HEK293 (cell line): Measurements from ENCODE around the gene DNAJC12.

Experiments used
- ATF2 ChIP-seq: fragments of 450-650 bp; formaldehyde crosslinking; IDR thresholded peaks from 2 replicates; pipeline ENCODE4 v1.5.1; 2016; ENCODE audit warnings: missing biosample characterization, missing genetic modification characterization, low read depth
- EGR2 ChIP-seq: fragments of 450-650 bp; formaldehyde crosslinking; IDR thresholded peaks from 2 replicates; pipeline ENCODE4 v1.5.1; 2016; ENCODE audit warnings: low read depth, missing biosample characterization, missing genetic modification characterization
- OSR2 ChIP-seq: fragments of 450-650 bp; formaldehyde crosslinking; IDR thresholded peaks from 2 replicates; pipeline ENCODE4 v1.5.1; 2016; ENCODE audit warnings: missing biosample characterization, missing genetic modification characterization
- TCF7L2 ChIP-seq: IDR thresholded peaks from 2 replicates; pipeline ENCODE4 v1.6.1; 2011; ENCODE audit warnings: low read depth, mild to moderate bottlenecking, inconsistent platforms, low read length, moderate library complexity, borderline replicate concordance
- ZFP3 ChIP-seq: fragments of 450-650 bp; formaldehyde crosslinking; IDR thresholded peaks from 2 replicates; pipeline ENCODE4 v1.5.1; 2016; ENCODE audit warnings: low read depth, missing biosample characterization, missing genetic modification characterization
- ZFP37 ChIP-seq: fragments of 450-650 bp; formaldehyde crosslinking; IDR thresholded peaks from 2 replicates; pipeline ENCODE4 v1.5.1; 2016; ENCODE audit warnings: missing biosample characterization, missing genetic modification characterization
- ZFP41 ChIP-seq: fragments of 450-650 bp; formaldehyde crosslinking; IDR thresholded peaks from 2 replicates; pipeline ENCODE4 v1.5.1; 2016; ENCODE audit warnings: missing biosample characterization, missing genetic modification characterization, borderline replicate concordance
- ZFP69B ChIP-seq: fragments of 450-650 bp; formaldehyde crosslinking; IDR thresholded peaks from 2 replicates; pipeline ENCODE4 v1.5.1; 2016; ENCODE audit warnings: missing biosample characterization, missing genetic modification characterization
- ZNF132 ChIP-seq: fragments of 450-650 bp; formaldehyde crosslinking; IDR thresholded peaks from 2 replicates; pipeline ENCODE4 v1.5.1; 2017; ENCODE audit warnings: missing biosample characterization, missing genetic modification characterization, borderline replicate concordance
- ZNF16 ChIP-seq: fragments of 450-650 bp; formaldehyde crosslinking; IDR thresholded peaks from 2 replicates; pipeline ENCODE4 v1.5.1; 2016; ENCODE audit warnings: low read depth, missing biosample characterization, missing genetic modification characterization
- ZNF169 ChIP-seq: fragments of 450-650 bp; formaldehyde crosslinking; IDR thresholded peaks from 2 replicates; pipeline ENCODE4 v1.5.1; 2016; ENCODE audit warnings: missing biosample characterization, missing genetic modification characterization
- ZNF202 ChIP-seq: fragments of 450-650 bp; formaldehyde crosslinking; IDR thresholded peaks from 2 replicates; pipeline ENCODE4 v1.5.1; 2016; ENCODE audit warnings: missing biosample characterization, missing genetic modification characterization, borderline replicate concordance
- ZNF362 ChIP-seq: fragments of 450-650 bp; formaldehyde crosslinking; IDR thresholded peaks from 2 replicates; pipeline ENCODE4 v1.5.1; 2016; ENCODE audit warnings: missing biosample characterization, missing genetic modification characterization
- ZNF37A ChIP-seq: fragments of 450-650 bp; IDR thresholded peaks from 2 replicates; pipeline ENCODE4 v1.5.1; 2018; ENCODE audit warnings: missing biosample characterization, missing genetic modification characterization
- ZNF580 ChIP-seq: fragments of 450-650 bp; formaldehyde crosslinking; IDR thresholded peaks from 2 replicates; pipeline ENCODE4 v1.5.1; 2016; ENCODE audit warnings: missing biosample characterization, missing genetic modification characterization
- ZNF585B ChIP-seq: fragments of 450-650 bp; formaldehyde crosslinking; IDR thresholded peaks from 2 replicates; pipeline ENCODE4 v1.5.1; 2016; ENCODE audit warnings: missing biosample characterization, missing genetic modification characterization
- ZNF626 ChIP-seq: fragments of 450-650 bp; sonication (Bioruptor Pico); formaldehyde crosslinking; IDR thresholded peaks from 2 replicates; pipeline ENCODE4 v1.5.1; 2018; ENCODE audit warnings: missing biosample characterization, missing genetic modification characterization, inconsistent platforms
- ZNF660 ChIP-seq: fragments of 450-650 bp; IDR thresholded peaks from 2 replicates; pipeline ENCODE4 v1.5.1; 2018; ENCODE audit warnings: missing biosample characterization, mild to moderate bottlenecking, missing genetic modification characterization
- ZNF76 ChIP-seq: fragments of 450-650 bp; formaldehyde crosslinking; IDR thresholded peaks from 2 replicates; pipeline ENCODE4; 2016; ENCODE audit warnings: low read depth, missing biosample characterization, missing genetic modification characterization, borderline replicate concordance
- ZNF792 ChIP-seq: fragments of 450-650 bp; formaldehyde crosslinking; IDR thresholded peaks from 2 replicates; pipeline ENCODE4 v1.5.1; 2016; ENCODE audit warnings: missing biosample characterization, missing genetic modification characterization
- ZNF843 ChIP-seq: fragments of 450-650 bp; formaldehyde crosslinking; IDR thresholded peaks from 2 replicates; pipeline ENCODE4 v1.5.1; 2016; ENCODE audit warnings: missing biosample characterization, missing genetic modification characterization
- ZSCAN23 ChIP-seq: fragments of 450-650 bp; formaldehyde crosslinking; IDR thresholded peaks from 2 replicates; pipeline ENCODE4 v1.5.1; 2016; ENCODE audit warnings: missing biosample characterization, missing genetic modification characterization
- ZSCAN30 ChIP-seq: fragments of 450-650 bp; IDR thresholded peaks from 2 replicates; pipeline ENCODE4 v1.5.1; 2018; ENCODE audit warnings: missing biosample characterization, mild to moderate bottlenecking, missing genetic modification characterization, moderate library complexity
- ZXDB ChIP-seq: fragments of 450-650 bp; formaldehyde crosslinking; IDR thresholded peaks from 2 replicates; pipeline ENCODE4 v1.5.1; 2016; ENCODE audit warnings: missing biosample characterization, missing genetic modification characterization
- TF ChIP-seq, protein P1 (sequence below): fragments of 450-650 bp; formaldehyde crosslinking; IDR thresholded peaks from 2 replicates; pipeline ENCODE4 v1.5.1; 2016; ENCODE audit warnings: missing biosample characterization, missing genetic modification characterization
- TF ChIP-seq, protein P2 (sequence below): fragments of 450-650 bp; formaldehyde crosslinking; IDR thresholded peaks from 2 replicates; pipeline ENCODE4 v1.5.1; 2016; ENCODE audit warnings: missing biosample characterization, missing genetic modification characterization, low read depth
- TF ChIP-seq, protein P3 (sequence below): fragments of 450-650 bp; IDR thresholded peaks from 2 replicates; pipeline ENCODE4 v1.5.1; 2018; ENCODE audit warnings: missing biosample characterization, mild to moderate bottlenecking, missing genetic modification characterization
- TF ChIP-seq, protein P4 (sequence below): fragments of 450-650 bp; formaldehyde crosslinking; IDR thresholded peaks from 2 replicates; pipeline ENCODE4 v1.5.1; 2017; ENCODE audit warnings: missing biosample characterization, mild to moderate bottlenecking, missing genetic modification characterization, moderate library complexity
- TF ChIP-seq, protein P5 (sequence below): fragments of 450-650 bp; formaldehyde crosslinking; IDR thresholded peaks from 2 replicates; pipeline ENCODE4 v1.5.1; 2016; ENCODE audit warnings: missing biosample characterization, missing genetic modification characterization

Gene DNAJC12

GRCh38 chr10:67884313-67884841, 46.4 kb upstream of the DNAJC12 start, which contains the start of gene SIRT1 (continued):
- no peak for TF ChIP-seq ATF2
- TF ChIP-seq, protein P1, sequence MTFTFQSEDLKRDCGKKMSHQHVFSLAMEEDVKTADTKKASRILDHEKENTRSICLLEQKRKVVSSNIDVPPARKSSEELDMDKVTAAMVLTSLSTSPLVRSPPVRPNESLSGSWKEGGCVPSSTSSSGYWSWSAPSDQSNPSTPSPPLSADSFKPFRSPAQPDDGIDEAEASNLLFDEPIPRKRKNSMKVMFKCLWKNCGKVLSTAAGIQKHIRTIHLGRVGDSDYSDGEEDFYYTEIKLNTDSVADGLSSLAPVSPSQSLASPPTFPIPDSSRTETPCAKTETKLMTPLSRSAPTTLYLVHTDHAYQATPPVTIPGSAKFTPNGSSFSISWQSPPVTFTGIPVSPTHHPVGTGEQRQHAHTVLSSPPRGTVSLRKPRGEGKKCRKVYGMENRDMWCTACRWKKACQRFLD (tag by site-specific recombination), result no peak
- TF ChIP-seq ZFP69B (tag by site-specific recombination), result no peak; the same call in none of the 2 replicates
- TF ChIP-seq, protein P2, sequence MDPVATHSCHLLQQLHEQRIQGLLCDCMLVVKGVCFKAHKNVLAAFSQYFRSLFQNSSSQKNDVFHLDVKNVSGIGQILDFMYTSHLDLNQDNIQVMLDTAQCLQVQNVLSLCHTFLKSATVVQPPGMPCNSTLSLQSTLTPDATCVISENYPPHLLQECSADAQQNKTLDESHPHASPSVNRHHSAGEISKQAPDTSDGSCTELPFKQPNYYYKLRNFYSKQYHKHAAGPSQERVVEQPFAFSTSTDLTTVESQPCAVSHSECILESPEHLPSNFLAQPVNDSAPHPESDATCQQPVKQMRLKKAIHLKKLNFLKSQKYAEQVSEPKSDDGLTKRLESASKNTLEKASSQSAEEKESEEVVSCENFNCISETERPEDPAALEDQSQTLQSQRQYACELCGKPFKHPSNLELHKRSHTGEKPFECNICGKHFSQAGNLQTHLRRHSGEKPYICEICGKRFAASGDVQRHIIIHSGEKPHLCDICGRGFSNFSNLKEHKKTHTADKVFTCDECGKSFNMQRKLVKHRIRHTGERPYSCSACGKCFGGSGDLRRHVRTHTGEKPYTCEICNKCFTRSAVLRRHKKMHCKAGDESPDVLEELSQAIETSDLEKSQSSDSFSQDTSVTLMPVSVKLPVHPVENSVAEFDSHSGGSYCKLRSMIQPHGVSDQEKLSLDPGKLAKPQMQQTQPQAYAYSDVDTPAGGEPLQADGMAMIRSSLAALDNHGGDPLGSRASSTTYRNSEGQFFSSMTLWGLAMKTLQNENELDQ (tag by site-specific recombination), result no peak
- TF ChIP-seq ZFP3 (tag by site-specific recombination), result no peak
- TF ChIP-seq ZNF585B (tag by site-specific recombination), result no peak
- no peak for TF ChIP-seq TCF7L2
- peak; percentile 70; the same call in 1 of the 2 replicates for TF ChIP-seq ZNF843 (tag by site-specific recombination)
- no peak for TF ChIP-seq ZNF792 (tag by site-specific recombination)
- no peak for TF ChIP-seq ZNF132 (tag by site-specific recombination)
- no peak for TF ChIP-seq ZNF16
- peak; percentile 72; the same call in 1 of the 2 replicates for TF ChIP-seq ZSCAN23 (tag by site-specific recombination)
- peak; percentile 97 for TF ChIP-seq EGR2 (tag by site-specific recombination)
- TF ChIP-seq, protein P3, sequence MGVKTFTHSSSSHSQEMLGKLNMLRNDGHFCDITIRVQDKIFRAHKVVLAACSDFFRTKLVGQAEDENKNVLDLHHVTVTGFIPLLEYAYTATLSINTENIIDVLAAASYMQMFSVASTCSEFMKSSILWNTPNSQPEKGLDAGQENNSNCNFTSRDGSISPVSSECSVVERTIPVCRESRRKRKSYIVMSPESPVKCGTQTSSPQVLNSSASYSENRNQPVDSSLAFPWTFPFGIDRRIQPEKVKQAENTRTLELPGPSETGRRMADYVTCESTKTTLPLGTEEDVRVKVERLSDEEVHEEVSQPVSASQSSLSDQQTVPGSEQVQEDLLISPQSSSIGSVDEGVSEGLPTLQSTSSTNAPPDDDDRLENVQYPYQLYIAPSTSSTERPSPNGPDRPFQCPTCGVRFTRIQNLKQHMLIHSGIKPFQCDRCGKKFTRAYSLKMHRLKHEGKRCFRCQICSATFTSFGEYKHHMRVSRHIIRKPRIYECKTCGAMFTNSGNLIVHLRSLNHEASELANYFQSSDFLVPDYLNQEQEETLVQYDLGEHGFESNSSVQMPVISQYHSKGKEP, result no peak
- TF ChIP-seq, protein P4, sequence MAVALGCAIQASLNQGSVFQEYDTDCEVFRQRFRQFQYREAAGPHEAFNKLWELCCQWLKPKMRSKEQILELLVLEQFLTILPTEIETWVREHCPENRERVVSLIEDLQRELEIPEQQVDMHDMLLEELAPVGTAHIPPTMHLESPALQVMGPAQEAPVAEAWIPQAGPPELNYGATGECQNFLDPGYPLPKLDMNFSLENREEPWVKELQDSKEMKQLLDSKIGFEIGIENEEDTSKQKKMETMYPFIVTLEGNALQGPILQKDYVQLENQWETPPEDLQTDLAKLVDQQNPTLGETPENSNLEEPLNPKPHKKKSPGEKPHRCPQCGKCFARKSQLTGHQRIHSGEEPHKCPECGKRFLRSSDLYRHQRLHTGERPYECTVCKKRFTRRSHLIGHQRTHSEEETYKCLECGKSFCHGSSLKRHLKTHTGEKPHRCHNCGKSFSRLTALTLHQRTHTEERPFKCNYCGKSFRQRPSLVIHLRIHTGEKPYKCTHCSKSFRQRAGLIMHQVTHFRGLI (tag by site-specific recombination), result 0 out of 2 replicates have a peak, but pooled peaks have one; percentile 71
- no peak for TF ChIP-seq ZNF362 (tag by site-specific recombination)
- TF ChIP-seq ZNF202 (tag by site-specific recombination), result no peak
- peak; percentile 53 for TF ChIP-seq OSR2 (tag by site-specific recombination)
- TF ChIP-seq ZSCAN30 (tag by site-specific recombination), result peak; percentile 80
- TF ChIP-seq ZNF76, result peak; percentile 78; the same call in 1 of the 2 replicates
- TF ChIP-seq ZNF580 (tag by site-specific recombination), result peak; percentile 26; the same call in 1 of the 2 replicates
- no peak for TF ChIP-seq ZNF626
- no peak for TF ChIP-seq ZFP41
- TF ChIP-seq ZNF169, result no peak
- 0 out of 2 replicates have a peak, but pooled peaks have one; percentile 28 for TF ChIP-seq ZNF660 (tag by site-specific recombination)
- TF ChIP-seq, protein P5, sequence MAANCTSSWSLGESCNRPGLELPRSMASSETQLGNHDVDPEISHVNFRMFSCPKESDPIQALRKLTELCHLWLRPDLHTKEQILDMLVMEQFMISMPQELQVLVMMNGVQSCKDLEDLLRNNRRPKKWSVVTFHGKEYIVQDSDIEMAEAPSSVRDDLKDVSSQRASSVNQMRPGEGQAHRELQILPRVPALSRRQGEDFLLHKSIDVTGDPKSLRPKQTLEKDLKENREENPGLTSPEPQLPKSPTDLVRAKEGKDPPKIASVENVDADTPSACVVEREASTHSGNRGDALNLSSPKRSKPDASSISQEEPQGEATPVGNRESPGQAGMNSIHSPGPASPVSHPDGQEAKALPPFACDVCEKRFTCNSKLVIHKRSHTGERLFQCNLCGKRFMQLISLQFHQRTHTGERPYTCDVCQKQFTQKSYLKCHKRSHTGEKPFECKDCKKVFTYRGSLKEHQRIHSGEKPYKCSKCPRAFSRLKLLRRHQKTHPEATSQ (tag by site-specific recombination), result peak; percentile 60; the same call in 1 of the 2 replicates
- TF ChIP-seq ZNF37A, result no peak
- TF ChIP-seq ZXDB (tag by site-specific recombination), result peak; percentile 87
- TF ChIP-seq ZFP37 (tag by site-specific recombination), result peak; percentile 62
